LNCaP clone FGC (cell line): ENCODE data around the gene STT3B.

Experiments used
- DNase-seq: peaks from one replicate; pipeline ENCODE4 v3.0.0-alpha.2; 2011; ENCODE audit warnings: low read depth
- H3K4me3 ChIP-seq: 2 replicates; pipeline ENCODE4 v1.5.1; 2011; ENCODE audit warnings: mild to moderate bottlenecking, low read depth, low read length, control low read depth
- CTCF ChIP-seq: IDR thresholded peaks from 2 replicates; pipeline ENCODE4 v1.5.1; 2012; ENCODE audit warnings: mild to moderate bottlenecking; ENCODE audit not compliant: control insufficient read depth, insufficient read depth; ENCODE audit errors: extremely low read depth

Gene STT3B

GRCh38 chr3:31536497-31536896, 3.8 kb downstream of the STT3B start:
- H3K4me3 ChIP-seq: no peak overlapping the region
- no peak for TF ChIP-seq CTCF
- DNase-seq: no peak

GRCh38 chr3:31538801-31539200, 6.1 kb downstream of the STT3B start:
- no peak for DNase-seq
- no peak for TF ChIP-seq CTCF
- H3K4me3 ChIP-seq: no peak overlapping the region

- no peak overlapping the region for H3K4me3 ChIP-seq
- no peak for DNase-seq
- no peak for TF ChIP-seq CTCF
These were observed 6.5 kb downstream of the STT3B start for GRCh38 chr3:31539275-31539674.

- no peak overlapping the region for H3K4me3 ChIP-seq
- DNase-seq: no peak
- no peak for TF ChIP-seq CTCF
These were observed 8.4 kb downstream of the STT3B start for GRCh38 chr3:31541089-31541488.

GRCh38 chr3:31542246-31542645, 9.5 kb downstream of the STT3B start:
- no peak for DNase-seq
- H3K4me3 ChIP-seq: no peak overlapping the region
- no peak for TF ChIP-seq CTCF

- no peak for DNase-seq
- no peak for TF ChIP-seq CTCF
- no peak overlapping the region for H3K4me3 ChIP-seq
These were observed 10.7 kb downstream of the STT3B start for GRCh38 chr3:31543375-31543774.

- no peak overlapping the region for H3K4me3 ChIP-seq
- no peak for DNase-seq
- TF ChIP-seq CTCF: no peak
These were observed 11.9 kb downstream of the STT3B start for GRCh38 chr3:31544634-31545033.
